Measurements from ENCODE around the gene FEV. TPM values are rescaled to one million over a fixed set of nuclear protein-coding genes. Genes with fewer than 3 reads are reported as not detected.

FEV gene
- total RNA-seq, 1 donor from 2014 or later = 0.56 TPM

DNA sequence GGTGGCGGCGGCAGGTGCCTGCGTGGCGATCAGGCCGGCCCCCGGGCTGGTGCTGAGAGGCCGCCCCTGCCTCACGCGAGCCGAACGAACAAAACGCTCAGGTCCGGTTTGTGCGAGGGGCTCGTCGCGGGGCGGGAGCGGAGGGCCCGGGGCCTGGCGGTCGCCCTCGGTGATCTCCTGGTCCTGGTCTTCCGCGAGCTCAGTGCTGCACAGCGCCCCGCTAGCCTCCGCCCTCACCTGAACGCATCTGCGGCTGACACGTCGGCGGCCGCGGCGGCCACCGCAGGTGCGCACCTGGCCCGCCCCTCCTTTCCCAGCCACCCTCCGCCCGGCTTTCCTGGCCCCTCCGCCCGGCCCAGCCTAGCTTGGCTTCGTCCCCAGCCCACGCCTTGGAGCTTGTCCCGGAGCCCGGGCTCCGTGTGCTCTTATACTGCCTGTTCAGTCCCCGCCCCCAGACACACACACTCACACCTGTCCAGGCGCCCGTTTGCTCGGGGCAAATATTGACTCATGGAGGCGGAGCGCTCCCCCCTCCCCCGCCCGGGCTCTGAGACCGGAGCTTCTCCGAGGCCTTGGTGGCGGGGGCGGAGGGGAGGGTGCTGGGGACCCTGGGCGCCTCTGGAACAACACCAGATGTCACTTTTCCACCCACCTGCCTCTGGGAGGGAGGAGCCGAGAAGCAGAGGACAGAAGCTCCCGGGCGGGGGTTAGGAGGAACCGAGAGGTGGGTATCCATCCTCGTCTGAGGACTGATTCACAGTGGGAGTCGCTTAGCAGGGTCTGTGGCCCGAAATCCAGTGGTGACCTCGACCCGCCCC, 16.8 kb upstream of the FEV start:
- H3K36me3 Mint-ChIP-seq (ENCODE audit: low read depth, unreplicated experiment) = peaks cover 4% of the 10 kb centered on the region
- H3K9me3 Mint-ChIP-seq (ENCODE audit: unreplicated experiment) = no peaks in the 10 kb centered on the region
- H3K4me3 Mint-ChIP-seq (ENCODE audit: unreplicated experiment) = no peak overlapping the region
- peaks cover 6% of the 10 kb centered on the region for H3K4me1 Mint-ChIP-seq (ENCODE audit: unreplicated experiment)
- TF ChIP-seq, protein P1, sequence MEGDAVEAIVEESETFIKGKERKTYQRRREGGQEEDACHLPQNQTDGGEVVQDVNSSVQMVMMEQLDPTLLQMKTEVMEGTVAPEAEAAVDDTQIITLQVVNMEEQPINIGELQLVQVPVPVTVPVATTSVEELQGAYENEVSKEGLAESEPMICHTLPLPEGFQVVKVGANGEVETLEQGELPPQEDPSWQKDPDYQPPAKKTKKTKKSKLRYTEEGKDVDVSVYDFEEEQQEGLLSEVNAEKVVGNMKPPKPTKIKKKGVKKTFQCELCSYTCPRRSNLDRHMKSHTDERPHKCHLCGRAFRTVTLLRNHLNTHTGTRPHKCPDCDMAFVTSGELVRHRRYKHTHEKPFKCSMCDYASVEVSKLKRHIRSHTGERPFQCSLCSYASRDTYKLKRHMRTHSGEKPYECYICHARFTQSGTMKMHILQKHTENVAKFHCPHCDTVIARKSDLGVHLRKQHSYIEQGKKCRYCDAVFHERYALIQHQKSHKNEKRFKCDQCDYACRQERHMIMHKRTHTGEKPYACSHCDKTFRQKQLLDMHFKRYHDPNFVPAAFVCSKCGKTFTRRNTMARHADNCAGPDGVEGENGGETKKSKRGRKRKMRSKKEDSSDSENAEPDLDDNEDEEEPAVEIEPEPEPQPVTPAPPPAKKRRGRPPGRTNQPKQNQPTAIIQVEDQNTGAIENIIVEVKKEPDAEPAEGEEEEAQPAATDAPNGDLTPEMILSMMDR (IDR thresholded peaks at IDR 0.05; ENCODE audit: unreplicated experiment) = no peak
- H3K27me3 Mint-ChIP-seq (ENCODE audit: unreplicated experiment) = peaks cover 36% of the 10 kb centered on the region
- no peak overlapping the region for H3K27ac Mint-ChIP-seq (ENCODE audit: unreplicated experiment)
- no peak for DNase-seq (ENCODE audit: low spot score)

DNA sequence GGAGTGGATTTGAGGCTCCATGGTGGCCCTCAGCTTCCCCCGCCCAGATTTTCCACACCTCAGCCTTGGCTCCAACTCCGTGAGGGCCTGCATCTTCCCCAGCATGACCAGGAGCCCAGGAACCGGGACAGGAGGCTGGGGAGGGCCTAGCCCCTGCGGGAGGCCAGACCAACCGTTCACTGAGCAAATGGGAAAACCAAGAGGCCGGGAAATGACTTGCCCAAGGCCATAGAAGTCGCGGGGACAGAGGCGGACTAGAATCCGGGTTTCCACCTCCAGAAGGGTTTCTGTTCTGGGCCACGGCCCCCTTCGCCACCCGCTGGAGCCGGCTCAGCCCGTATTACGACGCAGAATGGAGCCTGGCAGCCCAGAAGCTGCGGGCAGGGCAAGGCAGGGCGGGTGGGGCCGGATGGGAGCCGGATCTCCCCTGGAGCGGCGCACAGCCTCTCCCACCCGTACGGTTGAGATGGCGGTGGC, 16.2 kb upstream of the FEV start:
- no peak for DNase-seq (ENCODE audit: low spot score)
- no peak overlapping the region for H3K27ac Mint-ChIP-seq (ENCODE audit: unreplicated experiment)
- H3K4me1 Mint-ChIP-seq (ENCODE audit: unreplicated experiment) = peaks cover 5% of the 10 kb centered on the region
- no peak overlapping the region for H3K4me3 Mint-ChIP-seq (ENCODE audit: unreplicated experiment)
- peaks cover 4% of the 10 kb centered on the region for H3K36me3 Mint-ChIP-seq (ENCODE audit: low read depth, unreplicated experiment)
- peaks cover 36% of the 10 kb centered on the region for H3K27me3 Mint-ChIP-seq (ENCODE audit: unreplicated experiment)
- TF ChIP-seq, protein P1 (IDR thresholded peaks at IDR 0.05; ENCODE audit: unreplicated experiment) = no peak
- no peaks in the 10 kb centered on the region for H3K9me3 Mint-ChIP-seq (ENCODE audit: unreplicated experiment)

DNA sequence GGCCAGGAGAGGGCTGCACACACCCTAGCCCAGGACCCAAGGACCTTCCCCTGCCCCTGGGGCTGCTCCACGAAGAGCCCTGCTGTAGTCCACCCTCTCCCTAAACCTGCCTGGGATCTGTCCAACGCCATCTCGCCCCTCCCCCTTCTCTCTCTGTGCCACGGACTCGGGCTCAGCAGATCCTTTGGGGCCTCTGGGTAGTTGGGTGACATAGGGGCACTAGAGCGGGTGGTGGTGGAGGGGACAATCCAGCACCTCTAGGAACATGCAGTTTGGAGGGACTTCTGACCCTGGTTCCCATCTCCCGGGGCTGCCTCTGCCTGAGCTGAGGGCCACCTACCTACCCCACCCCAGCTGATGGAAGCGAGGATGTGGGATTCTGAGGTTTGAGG, 15.6 kb upstream of the FEV start:
- H3K27ac Mint-ChIP-seq (ENCODE audit: unreplicated experiment) = no peak overlapping the region
- peaks cover 4% of the 10 kb centered on the region for H3K36me3 Mint-ChIP-seq (ENCODE audit: low read depth, unreplicated experiment)
- no peak for DNase-seq (ENCODE audit: low spot score)
- no peak overlapping the region for H3K4me3 Mint-ChIP-seq (ENCODE audit: unreplicated experiment)
- peaks cover 36% of the 10 kb centered on the region for H3K27me3 Mint-ChIP-seq (ENCODE audit: unreplicated experiment)
- TF ChIP-seq, protein P1 (IDR thresholded peaks at IDR 0.05; ENCODE audit: unreplicated experiment) = no peak
- no peaks in the 10 kb centered on the region for H3K9me3 Mint-ChIP-seq (ENCODE audit: unreplicated experiment)
- peaks cover 5% of the 10 kb centered on the region for H3K4me1 Mint-ChIP-seq (ENCODE audit: unreplicated experiment)

DNA sequence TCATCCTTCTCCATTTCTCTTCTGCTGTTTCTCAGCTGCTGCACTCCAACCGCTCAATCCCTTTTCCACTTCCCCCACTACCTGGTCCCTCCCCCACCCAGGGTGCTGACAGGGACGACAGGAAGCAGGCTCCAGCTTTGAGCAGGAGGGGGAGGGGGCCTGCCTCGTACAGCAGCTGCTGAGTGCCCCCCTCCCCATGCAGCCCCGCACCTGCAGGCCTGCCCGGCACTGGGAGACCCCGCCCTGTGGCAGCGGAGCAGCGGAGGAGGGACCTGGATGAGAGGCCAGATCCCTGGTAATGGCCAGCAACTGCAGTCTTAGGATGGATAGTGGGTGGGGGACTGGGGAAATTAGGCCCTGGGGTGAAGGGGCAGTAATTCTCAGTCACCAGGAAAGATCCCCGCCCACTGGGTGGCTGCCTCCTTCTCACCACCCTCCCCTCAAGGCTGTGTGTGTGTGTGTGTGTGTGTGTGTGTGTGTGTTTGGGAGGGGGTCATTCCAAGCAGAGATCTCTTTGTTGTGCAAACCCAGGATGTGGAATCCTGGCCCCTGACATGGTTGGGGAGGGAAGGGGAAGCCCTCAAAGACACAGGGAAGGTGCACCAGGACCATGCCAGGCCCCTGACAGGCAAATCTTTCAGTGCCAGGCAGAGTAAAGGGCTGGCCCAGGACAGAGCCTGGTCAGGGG, 15.0 kb upstream of the FEV start:
- Mint-ChIP-seq H3K4me3 (ENCODE audit: unreplicated experiment) (no peak overlapping the region), H3K9me3 (ENCODE audit: unreplicated experiment) (no peaks in the 10 kb centered on the region), H3K27me3 (ENCODE audit: unreplicated experiment) (peaks cover 40% of the 10 kb centered on the region), H3K36me3 (ENCODE audit: low read depth, unreplicated experiment) (peaks cover 4% of the 10 kb centered on the region), H3K27ac (ENCODE audit: unreplicated experiment) (no peak overlapping the region), H3K4me1 (ENCODE audit: unreplicated experiment) (peaks cover 5% of the 10 kb centered on the region)
- no peak for DNase-seq (ENCODE audit: low spot score)
- TF ChIP-seq, protein P1 (IDR thresholded peaks at IDR 0.05; ENCODE audit: unreplicated experiment) = no peak

Data from endothelial cell (in vitro differentiated cells).